SK-N-SH (cell line): Measurements from ENCODE around the gene TRIM22.

Source experiments
- EP300 ChIP-seq, 2 experiments: IDR thresholded peaks; 2 replicates each; pipeline versions ENCODE4 v1.4.0 to v1.6.1; 2012; ENCODE audit warnings: borderline replicate concordance in 1 of 2, low read depth in 1 of 2, low read length in 1 of 2
- GABPA ChIP-seq: IDR thresholded peaks from 2 replicates; pipeline ENCODE4 v1.4.0; 2012; ENCODE audit warnings: low read depth, mild to moderate bottlenecking
- POLR2AphosphoS5 ChIP-seq: IDR thresholded peaks from 2 replicates; pipeline ENCODE4 v1.6.1; 2012; ENCODE audit warnings: low read depth, low read length
- RAD21 ChIP-seq: IDR thresholded peaks from 2 replicates; pipeline ENCODE4 v1.6.1; 2012; ENCODE audit warnings: mild to moderate bottlenecking, low read length
- RCOR1 ChIP-seq: fragments of 150-350 bp; IDR thresholded peaks from 2 replicates; pipeline ENCODE4 v1.6.1; 2017; ENCODE audit warnings: antibody characterized with exemption, low read length
- RFX5 ChIP-seq: IDR thresholded peaks from 2 replicates; pipeline ENCODE4 v1.6.1; 2012; ENCODE audit warnings: mild to moderate bottlenecking, improper control_type of control experiment, low read length
- RXRA ChIP-seq: IDR thresholded peaks from 2 replicates; pipeline ENCODE4 v1.4.0; 2012; ENCODE audit warnings: low read depth, mild to moderate bottlenecking, borderline replicate concordance
- SMC3 ChIP-seq: IDR thresholded peaks from 2 replicates; pipeline ENCODE4 v1.6.1; 2012; ENCODE audit warnings: low read depth, low read length, improper control_type of control experiment
- TF ChIP-seq, protein P1 (sequence below): fragments of 200-600 bp; sonication (generic); IDR thresholded peaks from 2 replicates; pipeline ENCODE4 v1.6.1; 2017; ENCODE audit warnings: antibody characterized with exemption, mild to moderate bottlenecking, moderate library complexity
- TF ChIP-seq, protein P2 (sequence below): IDR thresholded peaks from 2 replicates; pipeline ENCODE4 v1.6.1; 2012; ENCODE audit warnings: mild to moderate bottlenecking, low read depth, low read length, moderate library complexity

DNA sequence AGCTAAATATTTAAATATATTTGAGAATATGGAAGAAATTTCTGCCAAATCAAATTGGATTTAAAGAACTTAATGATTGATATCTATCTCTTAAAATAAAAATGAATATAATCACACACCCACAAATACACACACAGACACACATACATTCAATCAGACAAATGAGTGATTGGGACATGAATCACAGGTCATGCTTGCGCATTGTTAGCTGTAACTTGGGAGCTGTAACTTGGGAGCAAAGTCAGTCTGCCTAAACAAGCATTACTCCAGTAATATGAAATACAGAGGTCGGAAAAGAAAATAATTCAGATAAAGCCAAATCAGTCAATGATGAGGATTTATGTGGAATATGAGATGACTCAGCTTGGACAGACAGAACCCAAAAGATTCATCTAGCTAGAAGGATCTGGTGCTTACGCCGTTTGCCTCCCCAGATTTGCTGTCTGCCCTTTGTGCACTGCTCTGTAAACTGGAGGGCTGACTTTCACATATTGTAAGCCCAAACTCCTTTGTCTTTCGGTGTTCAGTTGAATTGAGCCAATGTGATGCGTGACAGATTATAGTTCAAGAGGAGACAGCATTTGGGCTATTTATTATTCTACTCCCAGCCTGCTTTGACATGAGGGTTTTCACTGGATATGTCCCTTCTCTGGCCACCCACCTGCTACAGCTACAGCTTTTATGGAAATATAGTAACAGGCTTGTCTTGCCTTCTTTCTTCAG lies 48.2 kb downstream of the TRIM22 start:
- TF ChIP-seq RXRA (no peak), POLR2AphosphoS5 (no peak), GABPA (no peak), SMC3 (no peak), RCOR1 (no peak), EP300 (IDR thresholded peaks at IDR 0.05; ENCODE audit: borderline replicate concordance in 1 of 2, low read depth in 1 of 2, low read length in 1 of 2) (no peak), RFX5 (no peak), RAD21 (no peak)
- TF ChIP-seq, protein P1, sequence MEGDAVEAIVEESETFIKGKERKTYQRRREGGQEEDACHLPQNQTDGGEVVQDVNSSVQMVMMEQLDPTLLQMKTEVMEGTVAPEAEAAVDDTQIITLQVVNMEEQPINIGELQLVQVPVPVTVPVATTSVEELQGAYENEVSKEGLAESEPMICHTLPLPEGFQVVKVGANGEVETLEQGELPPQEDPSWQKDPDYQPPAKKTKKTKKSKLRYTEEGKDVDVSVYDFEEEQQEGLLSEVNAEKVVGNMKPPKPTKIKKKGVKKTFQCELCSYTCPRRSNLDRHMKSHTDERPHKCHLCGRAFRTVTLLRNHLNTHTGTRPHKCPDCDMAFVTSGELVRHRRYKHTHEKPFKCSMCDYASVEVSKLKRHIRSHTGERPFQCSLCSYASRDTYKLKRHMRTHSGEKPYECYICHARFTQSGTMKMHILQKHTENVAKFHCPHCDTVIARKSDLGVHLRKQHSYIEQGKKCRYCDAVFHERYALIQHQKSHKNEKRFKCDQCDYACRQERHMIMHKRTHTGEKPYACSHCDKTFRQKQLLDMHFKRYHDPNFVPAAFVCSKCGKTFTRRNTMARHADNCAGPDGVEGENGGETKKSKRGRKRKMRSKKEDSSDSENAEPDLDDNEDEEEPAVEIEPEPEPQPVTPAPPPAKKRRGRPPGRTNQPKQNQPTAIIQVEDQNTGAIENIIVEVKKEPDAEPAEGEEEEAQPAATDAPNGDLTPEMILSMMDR = no peak
- TF ChIP-seq, protein P2, sequence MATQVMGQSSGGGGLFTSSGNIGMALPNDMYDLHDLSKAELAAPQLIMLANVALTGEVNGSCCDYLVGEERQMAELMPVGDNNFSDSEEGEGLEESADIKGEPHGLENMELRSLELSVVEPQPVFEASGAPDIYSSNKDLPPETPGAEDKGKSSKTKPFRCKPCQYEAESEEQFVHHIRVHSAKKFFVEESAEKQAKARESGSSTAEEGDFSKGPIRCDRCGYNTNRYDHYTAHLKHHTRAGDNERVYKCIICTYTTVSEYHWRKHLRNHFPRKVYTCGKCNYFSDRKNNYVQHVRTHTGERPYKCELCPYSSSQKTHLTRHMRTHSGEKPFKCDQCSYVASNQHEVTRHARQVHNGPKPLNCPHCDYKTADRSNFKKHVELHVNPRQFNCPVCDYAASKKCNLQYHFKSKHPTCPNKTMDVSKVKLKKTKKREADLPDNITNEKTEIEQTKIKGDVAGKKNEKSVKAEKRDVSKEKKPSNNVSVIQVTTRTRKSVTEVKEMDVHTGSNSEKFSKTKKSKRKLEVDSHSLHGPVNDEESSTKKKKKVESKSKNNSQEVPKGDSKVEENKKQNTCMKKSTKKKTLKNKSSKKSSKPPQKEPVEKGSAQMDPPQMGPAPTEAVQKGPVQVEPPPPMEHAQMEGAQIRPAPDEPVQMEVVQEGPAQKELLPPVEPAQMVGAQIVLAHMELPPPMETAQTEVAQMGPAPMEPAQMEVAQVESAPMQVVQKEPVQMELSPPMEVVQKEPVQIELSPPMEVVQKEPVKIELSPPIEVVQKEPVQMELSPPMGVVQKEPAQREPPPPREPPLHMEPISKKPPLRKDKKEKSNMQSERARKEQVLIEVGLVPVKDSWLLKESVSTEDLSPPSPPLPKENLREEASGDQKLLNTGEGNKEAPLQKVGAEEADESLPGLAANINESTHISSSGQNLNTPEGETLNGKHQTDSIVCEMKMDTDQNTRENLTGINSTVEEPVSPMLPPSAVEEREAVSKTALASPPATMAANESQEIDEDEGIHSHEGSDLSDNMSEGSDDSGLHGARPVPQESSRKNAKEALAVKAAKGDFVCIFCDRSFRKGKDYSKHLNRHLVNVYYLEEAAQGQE = no peak
